ENCODE measurements around the gene KCNQ1.
A peak's percentile ranks its signal among the peaks of the same experiment; 100 is the strongest.

Gene KCNQ1

DNA sequence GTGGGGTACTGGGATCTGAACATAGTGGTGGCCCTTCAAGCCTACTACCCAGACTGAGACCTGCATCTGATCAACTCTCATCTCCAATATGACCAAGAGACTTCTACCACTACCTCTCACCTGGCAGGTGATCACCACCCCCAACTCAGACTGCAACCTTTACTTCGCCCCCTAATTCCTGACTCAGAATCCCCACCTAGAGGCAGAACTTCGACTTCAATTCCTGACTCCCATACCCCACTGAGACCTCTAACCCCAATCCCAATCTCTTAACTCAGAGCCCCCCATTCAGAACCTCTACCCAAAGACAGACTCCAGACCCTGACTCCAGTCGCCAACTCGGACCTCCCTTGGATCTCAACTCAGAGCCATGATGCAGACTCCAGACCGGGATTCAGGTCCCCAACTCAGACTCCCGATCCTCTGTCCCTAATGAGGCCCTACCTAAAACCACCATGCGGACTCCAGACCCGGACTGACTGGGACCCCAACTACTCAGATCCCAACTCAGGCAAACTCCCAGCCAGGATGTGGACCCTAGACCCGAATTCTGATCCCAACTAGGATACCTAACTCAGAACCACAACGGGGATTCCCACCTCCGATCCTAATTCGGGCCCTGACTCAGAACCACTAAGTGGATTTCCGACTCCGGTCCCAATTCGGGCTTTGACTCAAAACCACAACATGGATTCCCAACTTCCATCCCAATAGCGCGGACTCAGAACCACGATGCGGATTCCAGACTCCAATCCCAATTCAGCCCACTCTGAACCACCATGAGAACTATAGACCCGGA, 253.8 kb downstream of the KCNQ1 start:
- no peak for DNase-seq (ENCODE audit: low read depth)

DNA sequence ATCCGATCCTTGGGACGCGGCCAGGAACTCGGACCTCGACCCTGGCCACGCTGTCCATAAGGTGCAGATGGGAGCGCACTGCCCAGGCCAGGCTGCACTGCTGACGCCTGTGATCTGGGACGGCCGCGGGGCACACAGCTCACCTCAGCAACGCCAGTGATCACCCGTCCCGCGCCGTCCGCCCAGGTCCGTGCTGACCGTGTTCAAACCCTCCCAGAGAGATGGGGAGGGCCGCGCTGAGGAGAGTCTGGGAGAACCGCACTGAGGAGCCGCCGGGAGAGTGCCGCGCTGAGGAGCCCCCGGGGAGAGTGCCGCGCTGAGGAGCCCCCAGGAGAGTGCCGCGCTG, 254.3 kb downstream of the KCNQ1 start:
- DNase-seq (ENCODE audit: low read depth), result peak; percentile 34
- TF ChIP-seq, protein P1, sequence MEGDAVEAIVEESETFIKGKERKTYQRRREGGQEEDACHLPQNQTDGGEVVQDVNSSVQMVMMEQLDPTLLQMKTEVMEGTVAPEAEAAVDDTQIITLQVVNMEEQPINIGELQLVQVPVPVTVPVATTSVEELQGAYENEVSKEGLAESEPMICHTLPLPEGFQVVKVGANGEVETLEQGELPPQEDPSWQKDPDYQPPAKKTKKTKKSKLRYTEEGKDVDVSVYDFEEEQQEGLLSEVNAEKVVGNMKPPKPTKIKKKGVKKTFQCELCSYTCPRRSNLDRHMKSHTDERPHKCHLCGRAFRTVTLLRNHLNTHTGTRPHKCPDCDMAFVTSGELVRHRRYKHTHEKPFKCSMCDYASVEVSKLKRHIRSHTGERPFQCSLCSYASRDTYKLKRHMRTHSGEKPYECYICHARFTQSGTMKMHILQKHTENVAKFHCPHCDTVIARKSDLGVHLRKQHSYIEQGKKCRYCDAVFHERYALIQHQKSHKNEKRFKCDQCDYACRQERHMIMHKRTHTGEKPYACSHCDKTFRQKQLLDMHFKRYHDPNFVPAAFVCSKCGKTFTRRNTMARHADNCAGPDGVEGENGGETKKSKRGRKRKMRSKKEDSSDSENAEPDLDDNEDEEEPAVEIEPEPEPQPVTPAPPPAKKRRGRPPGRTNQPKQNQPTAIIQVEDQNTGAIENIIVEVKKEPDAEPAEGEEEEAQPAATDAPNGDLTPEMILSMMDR (IDR thresholded peaks at IDR 0.05; ENCODE audit: insufficient read depth, low read depth, low read length, missing control alignments), result no peak
- H3K4me3 ChIP-seq (ENCODE audit: low read depth, low read length), result peak overlapping the region; percentile 61

More for the DNA sequence above, 253.8 kb downstream of the KCNQ1 start:
- peak overlapping the region; percentile 61 for H3K4me3 ChIP-seq (ENCODE audit: low read depth, low read length)
- TF ChIP-seq, protein P1 (IDR thresholded peaks at IDR 0.05; ENCODE audit: insufficient read depth, low read depth, low read length, missing control alignments), result no peak

DNA sequence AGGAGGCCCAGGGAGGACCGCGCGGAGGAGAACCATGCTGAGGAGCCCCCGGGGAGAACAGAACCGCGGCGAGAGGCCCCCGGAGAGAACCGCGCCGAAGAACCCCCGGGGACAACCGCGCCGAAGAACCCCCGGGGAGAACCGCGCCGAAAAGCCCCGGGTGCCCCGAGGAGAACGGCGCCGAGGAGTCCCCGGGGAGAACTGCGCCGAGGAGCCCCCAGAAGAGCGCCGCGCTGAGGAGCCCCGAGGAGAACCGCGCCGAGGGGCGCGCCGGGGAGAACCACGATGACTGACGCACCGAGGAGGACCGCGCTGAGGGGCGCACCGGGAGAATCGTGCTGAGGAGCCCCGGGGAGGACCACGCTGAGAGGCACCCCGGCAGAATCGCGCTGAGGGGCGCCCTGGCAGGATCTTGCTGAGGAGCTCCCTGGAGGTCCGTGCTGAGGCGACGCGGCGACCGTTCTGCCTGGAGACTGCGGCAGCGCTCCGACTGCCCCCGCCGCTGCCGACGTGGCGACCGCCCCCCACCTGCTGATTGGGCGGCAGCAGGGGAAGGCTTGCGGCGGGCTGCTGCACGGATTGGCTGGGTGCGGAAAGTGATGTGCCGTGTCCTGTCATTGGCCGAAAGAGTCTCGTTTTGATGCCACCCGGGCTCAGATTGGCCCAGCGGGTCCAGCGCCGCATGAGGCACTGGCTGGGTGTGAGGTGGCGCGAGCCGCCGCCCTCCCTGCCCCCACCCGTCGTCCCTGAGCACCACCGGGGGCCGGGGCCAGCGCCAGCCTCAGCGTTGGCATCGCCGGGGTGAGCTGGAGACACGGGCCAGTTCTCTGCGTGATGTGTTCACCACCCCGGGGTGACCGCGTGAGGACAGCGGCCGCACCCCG, 255.0 kb downstream of the KCNQ1 start, which contains the start of gene KCNQ1OT1:
Gene KCNQ1OT1 (minus strand): TSS at position 464 of the 884 bp plus-strand sequence.
- TF ChIP-seq, protein P1 (IDR thresholded peaks at IDR 0.05; ENCODE audit: insufficient read depth, low read depth, low read length, missing control alignments), result no peak
- peak; percentile 96 for DNase-seq (ENCODE audit: low read depth)
- peak within 1 kb of the TSS; percentile 74 for H3K4me3 ChIP-seq (ENCODE audit: low read depth, low read length)

DNA sequence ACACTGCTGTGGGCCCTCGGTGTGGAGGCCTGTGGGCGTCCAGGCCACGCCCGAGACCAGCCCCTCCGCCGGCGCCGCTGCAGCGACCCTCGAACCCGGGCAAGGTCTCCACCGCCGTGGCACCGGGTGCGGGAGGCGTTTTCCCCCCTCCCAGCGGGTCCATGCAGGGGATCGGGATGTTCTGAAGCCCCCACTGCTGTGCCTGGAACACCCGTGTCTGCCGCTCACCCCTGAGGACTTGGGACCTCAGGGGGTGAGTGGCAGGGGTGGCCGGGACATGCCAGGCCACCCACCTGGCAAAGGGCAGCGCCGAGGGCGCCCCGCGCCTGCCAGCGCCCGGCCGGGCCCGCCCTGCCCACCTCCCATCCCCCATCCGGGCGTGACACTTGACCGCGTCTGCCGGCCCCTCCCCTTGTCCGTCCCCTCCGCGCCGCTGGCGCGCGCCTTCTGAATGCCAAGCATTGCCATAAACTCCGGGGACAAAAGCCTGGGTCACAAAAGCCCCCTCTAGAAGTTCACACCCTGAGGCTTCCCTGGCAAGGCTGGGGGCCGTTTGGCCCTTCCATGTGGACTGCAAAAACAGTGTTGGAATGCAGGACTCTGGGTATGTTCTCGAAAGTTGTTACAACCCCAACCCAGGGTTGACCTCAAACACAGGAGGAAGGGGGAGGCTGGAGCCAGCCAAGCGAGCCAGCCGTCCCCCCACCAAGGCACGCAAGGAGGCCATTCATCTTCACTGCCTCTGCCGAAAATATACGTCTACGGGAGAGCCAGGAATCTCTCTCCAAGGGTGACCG, 255.8 kb downstream of the KCNQ1 start:
- TF ChIP-seq, protein P1 (IDR thresholded peaks at IDR 0.05; ENCODE audit: insufficient read depth, low read depth, low read length, missing control alignments), result no peak
- DNase-seq (ENCODE audit: low read depth), result peak; percentile 74
- peak overlapping the region; percentile 74 for H3K4me3 ChIP-seq (ENCODE audit: low read depth, low read length)

DNA sequence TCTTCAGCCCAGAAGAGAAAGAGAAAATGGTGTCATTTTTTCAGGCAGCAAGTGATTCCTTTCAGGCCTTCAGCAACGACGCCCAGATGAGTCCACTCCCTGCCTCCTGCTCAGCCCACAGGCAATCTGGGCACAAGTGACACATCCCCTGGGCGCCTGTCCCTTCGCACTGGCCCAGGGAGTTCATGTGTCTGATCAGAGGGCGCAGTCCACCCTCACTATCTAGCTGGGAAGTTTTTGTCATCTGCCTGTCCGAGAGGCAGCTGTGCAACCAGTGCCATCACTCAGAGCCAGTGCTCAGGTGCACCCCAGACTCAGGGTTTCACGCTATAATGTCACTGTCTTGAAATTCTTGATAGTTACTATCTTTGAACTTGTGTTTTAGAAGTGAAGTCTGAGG, 256.4 kb downstream of the KCNQ1 start:
- no peak for DNase-seq (ENCODE audit: low read depth)
- H3K4me3 ChIP-seq (ENCODE audit: low read depth, low read length), result peak overlapping the region; percentile 74
- TF ChIP-seq, protein P1 (IDR thresholded peaks at IDR 0.05; ENCODE audit: insufficient read depth, low read depth, low read length, missing control alignments), result no peak

DNA sequence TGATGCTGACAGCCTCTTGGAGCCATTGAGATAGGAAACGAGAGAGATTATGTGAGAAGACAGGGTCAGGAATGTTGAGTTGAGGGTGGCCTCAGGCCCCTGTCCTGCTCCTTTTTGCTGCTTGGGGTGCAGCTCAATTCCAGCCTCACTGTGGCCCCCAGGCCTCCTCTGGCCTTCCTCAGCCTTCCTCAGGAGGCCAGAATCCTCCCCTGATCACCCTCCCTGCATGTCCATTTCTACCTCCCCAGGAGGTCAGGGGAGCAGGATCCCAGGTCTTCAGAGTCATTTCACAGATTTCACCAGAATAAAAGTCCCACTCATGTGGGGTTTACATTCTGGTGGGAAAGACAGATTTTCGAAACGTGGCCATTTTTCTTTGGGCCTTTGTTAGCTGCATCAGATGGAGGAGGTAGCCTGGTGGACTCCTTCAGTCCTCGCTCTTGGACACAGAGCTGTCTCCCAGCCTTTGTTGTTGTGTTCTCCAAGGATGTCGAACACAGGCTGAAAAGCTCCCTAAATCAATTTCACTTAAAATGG, 257.2 kb downstream of the KCNQ1 start:
- TF ChIP-seq, protein P1 (IDR thresholded peaks at IDR 0.05; ENCODE audit: insufficient read depth, low read depth, low read length, missing control alignments), result no peak
- H3K4me3 ChIP-seq (ENCODE audit: low read depth, low read length), result no peak overlapping the region
- DNase-seq (ENCODE audit: low read depth), result no peak
